WTC11 (cell line): ENCODE data around the gene PICALM. TPM values are rescaled to one million over a fixed set of nuclear protein-coding genes. Genes with fewer than 3 reads are reported as not detected.

Source experiments
- ATAC-seq: fragments of 200-7000 bp; cut with Tn5 transposase; 2 replicates; pipeline ENCODE4 v1.10.0; 2021; ENCODE audit warnings: mild to moderate bottlenecking, moderate library complexity
- CTCF ChIA-PET: fragments of 300-600 bp; sonication (Branson Sonifier 250); formaldehyde crosslinking; loops from one replicate; lab custom pipeline; 2021; ENCODE audit warnings: antibody characterized with exemption; lab: Charles Lee
- POLR2A ChIA-PET: fragments of 350-600 bp; sonication (Branson Sonifier 250); formaldehyde crosslinking; loops from one replicate; lab custom pipeline; 2021; ENCODE audit warnings: antibody characterized with exemption; lab: Charles Lee
- DNase-seq: peaks from one replicate; pipeline ENCODE4 v3.0.0; 2021; ENCODE audit warnings: low spot score
- H3K27ac Mint-ChIP-seq: 2 replicates; pipeline ENCODE4 v1.8.0; 2021; ENCODE audit warnings: mixed read lengths
- H3K27me3 Mint-ChIP-seq: 2 replicates; pipeline ENCODE4 v1.8.0; 2021; ENCODE audit warnings: low read depth, mild to moderate bottlenecking, moderate library complexity, mixed read lengths
- H3K36me3 Mint-ChIP-seq: 2 replicates; pipeline ENCODE4 v1.8.0; 2021; ENCODE audit warnings: mixed read lengths
- H3K4me1 Mint-ChIP-seq: 2 replicates; pipeline ENCODE4 v1.8.0; 2022; ENCODE audit warnings: mixed read lengths
- H3K4me3 Mint-ChIP-seq: 2 replicates; pipeline ENCODE4 v1.8.0; 2021; ENCODE audit warnings: mild to moderate bottlenecking, moderate library complexity, mixed read lengths
- H3K9me3 Mint-ChIP-seq: 2 replicates; pipeline ENCODE4 v1.8.0; 2021; ENCODE audit warnings: mixed read lengths
- CBFB ChIP-seq: sonication (generic); formaldehyde crosslinking; IDR thresholded peaks from 2 replicates; pipeline ENCODE4 v1.8.1; 2022; ENCODE audit warnings: mild to moderate bottlenecking, low read depth, missing genetic modification reagents
- ELF4 ChIP-seq: sonication (generic); formaldehyde crosslinking; IDR thresholded peaks from 2 replicates; pipeline ENCODE4 v1.8.1; 2022; ENCODE audit warnings: low read depth, mild to moderate bottlenecking, moderate library complexity, missing genetic modification reagents
- FOXJ3 ChIP-seq: sonication (generic); formaldehyde crosslinking; IDR thresholded peaks from 2 replicates; pipeline ENCODE4 v1.9.0; 2021; ENCODE audit warnings: missing genetic modification reagents, mild to moderate bottlenecking, borderline replicate concordance
- FOXK1 ChIP-seq: sonication (generic); formaldehyde crosslinking; IDR thresholded peaks from 2 replicates; pipeline ENCODE4 v1.8.0; 2022; ENCODE audit warnings: mild to moderate bottlenecking, moderate library complexity, missing genetic modification reagents
- FOXP1 ChIP-seq: sonication (generic); formaldehyde crosslinking; IDR thresholded peaks from 2 replicates; pipeline ENCODE4 v1.8.0; 2022; ENCODE audit warnings: missing genetic modification reagents, mild to moderate bottlenecking, moderate library complexity, borderline replicate concordance
- GRHL2 ChIP-seq: fragments of 250-450 bp; sonication (Bioruptor Pico); IDR thresholded peaks from 2 replicates; pipeline ENCODE4 v1.8.0; 2022; ENCODE audit warnings: mild to moderate bottlenecking, moderate library complexity; ENCODE audit not compliant: insufficient replicate concordance, severe bottlenecking
- IRF2 ChIP-seq: sonication (generic); formaldehyde crosslinking; IDR thresholded peaks from 2 replicates; pipeline ENCODE4 v1.8.0; 2022; ENCODE audit warnings: low read depth, missing genetic modification reagents, borderline replicate concordance
- JUN ChIP-seq: sonication (generic); formaldehyde crosslinking; IDR thresholded peaks from 2 replicates; pipeline ENCODE4 v1.8.0; 2023; ENCODE audit warnings: mild to moderate bottlenecking, missing genetic modification reagents
- MYBL2 ChIP-seq: sonication (generic); formaldehyde crosslinking; IDR thresholded peaks from 2 replicates; pipeline ENCODE4 v1.8.1; 2023; ENCODE audit warnings: mild to moderate bottlenecking, moderate library complexity, missing genetic modification reagents
- NR2C2 ChIP-seq: sonication (generic); formaldehyde crosslinking; IDR thresholded peaks from 2 replicates; pipeline ENCODE4 v1.8.0; 2022; ENCODE audit warnings: mild to moderate bottlenecking, missing genetic modification reagents
- OVOL2 ChIP-seq: fragments of 250-450 bp; sonication (Bioruptor Pico); IDR thresholded peaks from 2 replicates; pipeline ENCODE4 v1.9.0; 2021; ENCODE audit warnings: mild to moderate bottlenecking, borderline replicate concordance
- RORB ChIP-seq: fragments of 250-450 bp; sonication (Bioruptor Pico); IDR thresholded peaks from 2 replicates; pipeline ENCODE4 v1.9.0; 2021; ENCODE audit warnings: mild to moderate bottlenecking
- TCF7 ChIP-seq: sonication (generic); formaldehyde crosslinking; IDR thresholded peaks from 2 replicates; pipeline ENCODE4 v1.8.0; 2022; ENCODE audit warnings: mild to moderate bottlenecking, low read depth, missing genetic modification reagents, moderate library complexity
- TEAD1 ChIP-seq: sonication (generic); formaldehyde crosslinking; IDR thresholded peaks from 2 replicates; pipeline ENCODE4 v1.8.0; 2022; ENCODE audit warnings: mild to moderate bottlenecking, missing genetic modification reagents
- TEAD4 ChIP-seq: sonication (generic); formaldehyde crosslinking; IDR thresholded peaks from 2 replicates; pipeline ENCODE4 v1.8.0; 2022; ENCODE audit warnings: mild to moderate bottlenecking, missing genetic modification reagents
- ZBTB21 ChIP-seq: sonication (generic); formaldehyde crosslinking; IDR thresholded peaks from 2 replicates; pipeline ENCODE4 v1.8.1; 2023; ENCODE audit warnings: mild to moderate bottlenecking, missing genetic modification reagents, borderline replicate concordance
- ZNF121 ChIP-seq: sonication (generic); formaldehyde crosslinking; IDR thresholded peaks from 2 replicates; pipeline ENCODE4 v1.8.0; 2023; ENCODE audit warnings: missing genetic modification reagents
- ZNF423 ChIP-seq: fragments of 250-450 bp; sonication (Bioruptor Pico); IDR thresholded peaks from 2 replicates; pipeline ENCODE4 v2.1.2; 2022; ENCODE audit warnings: mild to moderate bottlenecking, moderate library complexity
- total RNA-seq: library from RNA; stranded (reverse); gene quantifications from 3 replicates; pipeline ENCODE4 v1.2.3, GENCODE V29; 2021
- TF ChIP-seq, protein P1 (sequence below): sonication (generic); formaldehyde crosslinking; IDR thresholded peaks from 2 replicates; pipeline ENCODE4 v1.8.1; 2023; ENCODE audit warnings: mild to moderate bottlenecking, missing genetic modification reagents, moderate library complexity
- TF ChIP-seq, protein P2 (sequence below): sonication (generic); formaldehyde crosslinking; IDR thresholded peaks from 2 replicates; pipeline ENCODE4 v1.8.1; 2023; ENCODE audit warnings: mild to moderate bottlenecking, missing genetic modification reagents
- TF ChIP-seq, protein P3 (sequence below): sonication (generic); formaldehyde crosslinking; IDR thresholded peaks from 2 replicates; pipeline ENCODE4 v1.8.0; 2023; ENCODE audit warnings: missing genetic modification reagents
- TF ChIP-seq, protein P4 (sequence below): fragments of 250-450 bp; sonication (Bioruptor Pico); IDR thresholded peaks from 2 replicates; pipeline ENCODE4 v1.9.0; 2021; ENCODE audit warnings: mild to moderate bottlenecking, borderline replicate concordance

Gene PICALM
- total RNA-seq, 1 experiment from 2014 or later: 69.9 TPM

DNA sequence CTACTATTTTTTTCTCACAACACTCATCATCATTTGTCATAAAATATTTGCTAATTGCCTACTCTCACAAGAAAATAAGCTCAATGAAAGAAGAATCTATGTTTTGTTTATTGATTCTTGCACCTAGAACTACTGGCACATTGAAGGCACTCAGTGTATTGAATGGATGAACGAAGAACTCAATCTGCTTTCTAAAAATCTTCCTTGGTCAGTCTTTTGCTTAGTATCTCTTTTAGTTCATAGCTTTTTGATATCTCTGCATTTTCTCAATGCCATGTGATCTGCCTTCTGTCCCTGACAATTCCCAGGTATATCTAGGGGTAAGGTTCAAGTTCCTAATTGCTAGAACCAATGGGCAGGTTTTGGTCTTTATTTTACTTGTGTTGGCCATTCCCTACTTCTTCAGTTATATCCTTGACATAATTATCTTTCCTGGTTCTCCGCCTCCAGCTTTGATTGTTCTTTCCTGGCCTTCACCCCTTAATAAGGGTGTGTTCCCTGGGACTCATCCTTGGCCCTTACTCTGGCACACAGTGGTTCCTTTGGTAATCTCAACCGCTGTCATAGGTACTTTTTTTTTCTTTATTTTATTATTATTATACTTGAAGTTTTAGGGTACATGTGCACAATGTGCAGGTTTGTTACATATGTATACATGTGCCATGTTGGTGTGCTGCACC lies 117.3 kb downstream of the PICALM start:
- POLR2A ChIA-PET: no interaction called here
- peaks cover 20% of the 10 kb centered on the region for H3K36me3 Mint-ChIP-seq
- no peak for TF ChIP-seq ZBTB21 (CRISPR knock-in tag)
- TF ChIP-seq GRHL2 (CRISPR knock-in tag): no peak
- TF ChIP-seq IRF2 (CRISPR knock-in tag): no peak
- TF ChIP-seq ELF4: no peak
- TF ChIP-seq, protein P1, sequence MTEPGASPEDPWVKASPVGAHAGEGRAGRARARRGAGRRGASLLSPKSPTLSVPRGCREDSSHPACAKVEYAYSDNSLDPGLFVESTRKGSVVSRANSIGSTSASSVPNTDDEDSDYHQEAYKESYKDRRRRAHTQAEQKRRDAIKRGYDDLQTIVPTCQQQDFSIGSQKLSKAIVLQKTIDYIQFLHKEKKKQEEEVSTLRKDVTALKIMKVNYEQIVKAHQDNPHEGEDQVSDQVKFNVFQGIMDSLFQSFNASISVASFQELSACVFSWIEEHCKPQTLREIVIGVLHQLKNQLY (CRISPR knock-in tag): no peak
- TF ChIP-seq, protein P2, sequence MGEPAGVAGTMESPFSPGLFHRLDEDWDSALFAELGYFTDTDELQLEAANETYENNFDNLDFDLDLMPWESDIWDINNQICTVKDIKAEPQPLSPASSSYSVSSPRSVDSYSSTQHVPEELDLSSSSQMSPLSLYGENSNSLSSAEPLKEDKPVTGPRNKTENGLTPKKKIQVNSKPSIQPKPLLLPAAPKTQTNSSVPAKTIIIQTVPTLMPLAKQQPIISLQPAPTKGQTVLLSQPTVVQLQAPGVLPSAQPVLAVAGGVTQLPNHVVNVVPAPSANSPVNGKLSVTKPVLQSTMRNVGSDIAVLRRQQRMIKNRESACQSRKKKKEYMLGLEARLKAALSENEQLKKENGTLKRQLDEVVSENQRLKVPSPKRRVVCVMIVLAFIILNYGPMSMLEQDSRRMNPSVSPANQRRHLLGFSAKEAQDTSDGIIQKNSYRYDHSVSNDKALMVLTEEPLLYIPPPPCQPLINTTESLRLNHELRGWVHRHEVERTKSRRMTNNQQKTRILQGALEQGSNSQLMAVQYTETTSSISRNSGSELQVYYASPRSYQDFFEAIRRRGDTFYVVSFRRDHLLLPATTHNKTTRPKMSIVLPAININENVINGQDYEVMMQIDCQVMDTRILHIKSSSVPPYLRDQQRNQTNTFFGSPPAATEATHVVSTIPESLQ: no peak
- TF ChIP-seq FOXP1 (CRISPR knock-in tag): no peak
- TF ChIP-seq, protein P3, sequence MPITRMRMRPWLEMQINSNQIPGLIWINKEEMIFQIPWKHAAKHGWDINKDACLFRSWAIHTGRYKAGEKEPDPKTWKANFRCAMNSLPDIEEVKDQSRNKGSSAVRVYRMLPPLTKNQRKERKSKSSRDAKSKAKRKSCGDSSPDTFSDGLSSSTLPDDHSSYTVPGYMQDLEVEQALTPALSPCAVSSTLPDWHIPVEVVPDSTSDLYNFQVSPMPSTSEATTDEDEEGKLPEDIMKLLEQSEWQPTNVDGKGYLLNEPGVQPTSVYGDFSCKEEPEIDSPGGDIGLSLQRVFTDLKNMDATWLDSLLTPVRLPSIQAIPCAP: no peak
- CTCF ChIA-PET: interaction anchor here (1.0 kb wide), 1 partner anchor 97 kb away, joined by 4 read pairs; the partner anchor contains the start of gene CCDC83
- no peak overlapping the region for H3K27ac Mint-ChIP-seq
- no peak for DNase-seq
- H3K9me3 Mint-ChIP-seq: peaks cover 6% of the 10 kb centered on the region
- no peak overlapping the region for H3K4me3 Mint-ChIP-seq
- H3K4me1 Mint-ChIP-seq: no peaks in the 10 kb centered on the region
- H3K27me3 Mint-ChIP-seq: no peaks in the 10 kb centered on the region
- ATAC-seq: no peak

DNA sequence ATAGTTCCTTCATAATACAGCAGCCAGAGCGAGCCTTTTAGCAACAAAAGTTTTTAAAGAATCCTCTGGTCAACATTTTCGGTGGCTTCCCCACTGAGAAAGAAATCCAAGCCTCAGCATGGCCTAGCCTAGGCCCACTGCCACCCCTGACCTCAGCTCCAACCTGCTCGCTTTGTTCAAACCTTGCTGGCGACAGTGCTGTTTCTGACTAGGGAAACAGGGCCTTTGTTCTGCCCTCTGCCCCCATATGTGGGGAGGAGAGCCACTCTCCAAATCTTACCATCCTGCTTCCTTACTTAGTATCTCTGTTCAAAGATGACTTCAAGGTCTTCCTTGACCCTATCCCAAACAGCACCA lies 117.9 kb downstream of the PICALM start:
- no peak overlapping the region for H3K4me3 Mint-ChIP-seq
- POLR2A ChIA-PET: no interaction called here
- H3K4me1 Mint-ChIP-seq: no peaks in the 10 kb centered on the region
- H3K27me3 Mint-ChIP-seq: no peaks in the 10 kb centered on the region
- no peak for DNase-seq
- no peak for TF ChIP-seq MYBL2 (CRISPR knock-in tag)
- TF ChIP-seq ZNF423: no peak
- TF ChIP-seq GRHL2 (CRISPR knock-in tag): no peak
- TF ChIP-seq, protein P4, sequence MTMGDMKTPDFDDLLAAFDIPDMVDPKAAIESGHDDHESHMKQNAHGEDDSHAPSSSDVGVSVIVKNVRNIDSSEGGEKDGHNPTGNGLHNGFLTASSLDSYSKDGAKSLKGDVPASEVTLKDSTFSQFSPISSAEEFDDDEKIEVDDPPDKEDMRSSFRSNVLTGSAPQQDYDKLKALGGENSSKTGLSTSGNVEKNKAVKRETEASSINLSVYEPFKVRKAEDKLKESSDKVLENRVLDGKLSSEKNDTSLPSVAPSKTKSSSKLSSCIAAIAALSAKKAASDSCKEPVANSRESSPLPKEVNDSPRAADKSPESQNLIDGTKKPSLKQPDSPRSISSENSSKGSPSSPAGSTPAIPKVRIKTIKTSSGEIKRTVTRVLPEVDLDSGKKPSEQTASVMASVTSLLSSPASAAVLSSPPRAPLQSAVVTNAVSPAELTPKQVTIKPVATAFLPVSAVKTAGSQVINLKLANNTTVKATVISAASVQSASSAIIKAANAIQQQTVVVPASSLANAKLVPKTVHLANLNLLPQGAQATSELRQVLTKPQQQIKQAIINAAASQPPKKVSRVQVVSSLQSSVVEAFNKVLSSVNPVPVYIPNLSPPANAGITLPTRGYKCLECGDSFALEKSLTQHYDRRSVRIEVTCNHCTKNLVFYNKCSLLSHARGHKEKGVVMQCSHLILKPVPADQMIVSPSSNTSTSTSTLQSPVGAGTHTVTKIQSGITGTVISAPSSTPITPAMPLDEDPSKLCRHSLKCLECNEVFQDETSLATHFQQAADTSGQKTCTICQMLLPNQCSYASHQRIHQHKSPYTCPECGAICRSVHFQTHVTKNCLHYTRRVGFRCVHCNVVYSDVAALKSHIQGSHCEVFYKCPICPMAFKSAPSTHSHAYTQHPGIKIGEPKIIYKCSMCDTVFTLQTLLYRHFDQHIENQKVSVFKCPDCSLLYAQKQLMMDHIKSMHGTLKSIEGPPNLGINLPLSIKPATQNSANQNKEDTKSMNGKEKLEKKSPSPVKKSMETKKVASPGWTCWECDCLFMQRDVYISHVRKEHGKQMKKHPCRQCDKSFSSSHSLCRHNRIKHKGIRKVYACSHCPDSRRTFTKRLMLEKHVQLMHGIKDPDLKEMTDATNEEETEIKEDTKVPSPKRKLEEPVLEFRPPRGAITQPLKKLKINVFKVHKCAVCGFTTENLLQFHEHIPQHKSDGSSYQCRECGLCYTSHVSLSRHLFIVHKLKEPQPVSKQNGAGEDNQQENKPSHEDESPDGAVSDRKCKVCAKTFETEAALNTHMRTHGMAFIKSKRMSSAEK (CRISPR knock-in tag): no peak
- TF ChIP-seq TCF7: no peak
- TF ChIP-seq, protein P2: no peak
- TF ChIP-seq TEAD1 (CRISPR knock-in tag): no peak
- TF ChIP-seq ELF4: no peak
- TF ChIP-seq RORB (CRISPR knock-in tag): no peak
- TF ChIP-seq, protein P1 (CRISPR knock-in tag): no peak
- TF ChIP-seq IRF2 (CRISPR knock-in tag): no peak
- TF ChIP-seq NR2C2: no peak
- no peak for TF ChIP-seq FOXJ3 (CRISPR knock-in tag)
- no peak for TF ChIP-seq FOXK1 (CRISPR knock-in tag)
- no peak for TF ChIP-seq OVOL2 (CRISPR knock-in tag)
- no peak for TF ChIP-seq ZNF121 (CRISPR knock-in tag)
- no peak for TF ChIP-seq JUN (CRISPR knock-in tag)
- no peak for TF ChIP-seq CBFB (CRISPR knock-in tag)
- TF ChIP-seq TEAD4 (CRISPR knock-in tag): no peak
- H3K9me3 Mint-ChIP-seq: peaks cover 6% of the 10 kb centered on the region
- H3K27ac Mint-ChIP-seq: no peak overlapping the region
- CTCF ChIA-PET: interaction anchor here (0.6 to 1.0 kb wide), 2 partner anchors 9 to 96 kb away, joined by 3 to 4 read pairs; partner anchors contain the start of gene CCDC83
- H3K36me3 Mint-ChIP-seq: peaks cover 16% of the 10 kb centered on the region
- ATAC-seq: peak; percentile 58
